A172 (cell line): ENCODE measurements around the gene OR6J1. TPM values are rescaled to one million over a fixed set of nuclear protein-coding genes. Genes with fewer than 3 reads are reported as not detected.
"Not testable (repeated sequence)": the region's sequence is repeated elsewhere in the genome, so short reads cannot be mapped to it uniquely, and the experiment has no call there.

Source experiments
- DNase-seq: peaks from one replicate; pipeline ENCODE4 v3.0.0-alpha.2; 2015; ENCODE audit warnings: low spot score
- total RNA-seq: library from RNA; depleted of rRNA; stranded (reverse); fragments of >200 nt; shearing (Covaris generic); gene quantifications from 2 replicates; pipeline ENCODE4 v1.2.3, GENCODE V29; 2014

OR6J1 gene
- total RNA-seq, 1 experiment from 2014 or later = not detected

GRCh38 chr14:22606380-22606779, 37.8 kb downstream of the OR6J1 start:
- DNase-seq = no peak

DNA sequence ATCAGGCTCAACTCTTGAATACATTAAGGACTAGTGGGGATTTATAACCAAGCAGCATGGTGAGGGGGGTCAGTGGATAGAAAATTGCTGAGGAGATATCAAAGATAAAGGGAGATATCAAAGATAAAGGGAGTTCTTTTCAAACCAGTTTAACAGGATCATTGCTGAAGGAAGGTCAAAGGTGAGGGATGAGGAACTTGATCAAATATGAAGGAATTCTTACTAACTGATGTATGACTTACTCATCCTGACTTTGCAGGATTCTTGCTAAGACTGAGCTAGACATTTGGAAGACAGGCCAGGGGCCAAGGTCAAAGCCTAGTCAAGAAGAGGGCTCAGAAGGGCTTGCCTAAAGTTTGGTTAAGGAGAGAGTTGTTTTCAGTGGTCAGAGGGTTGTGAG, 41.3 kb downstream of the OR6J1 start:
- no peak for DNase-seq

GRCh38 chr14:22601996-22602395, 42.2 kb downstream of the OR6J1 start:
- no peak for DNase-seq

DNA sequence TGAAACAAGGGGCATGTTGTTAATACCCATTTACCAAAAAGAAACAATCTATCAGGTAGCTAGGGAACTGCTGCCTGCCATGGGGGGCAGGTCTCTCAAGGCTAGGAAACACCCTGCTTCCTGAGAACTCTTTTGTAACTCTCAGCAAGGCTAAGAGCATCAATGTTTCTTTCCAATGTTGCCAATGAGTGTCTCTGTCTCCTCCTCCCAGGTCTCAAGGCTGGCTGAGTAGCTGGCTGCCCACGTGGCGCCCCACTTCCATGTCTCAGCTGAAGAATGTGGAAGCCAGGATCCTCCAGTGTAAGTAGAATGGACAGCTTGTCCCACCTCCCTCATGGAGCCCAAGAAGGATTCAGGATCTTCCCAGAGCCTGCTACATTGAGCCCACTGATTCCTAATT, 42.7 kb downstream of the OR6J1 start:
- DNase-seq = no peak

GRCh38 chr14:22600027-22600426, 44.1 kb downstream of the OR6J1 start:
- no peak for DNase-seq

DNA sequence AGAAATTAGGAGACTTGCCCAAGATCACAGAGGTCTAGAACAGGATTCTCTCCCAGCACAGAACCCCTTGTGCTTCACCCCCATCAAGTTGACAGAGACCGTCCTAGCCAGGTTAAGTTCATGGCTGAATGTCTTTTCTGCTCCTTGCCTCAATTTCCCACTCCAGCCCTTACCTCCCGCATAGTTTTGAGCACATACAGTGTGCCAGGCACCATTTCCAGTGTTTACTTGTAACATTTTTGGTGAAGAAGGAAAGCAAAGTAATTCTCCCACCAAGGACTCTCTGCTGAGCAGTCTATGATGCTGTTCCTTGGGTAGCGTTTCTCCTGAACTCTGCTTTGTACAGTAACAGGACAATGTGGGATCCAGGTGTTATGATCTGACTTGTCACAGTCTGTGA, 44.8 kb downstream of the OR6J1 start:
- no peak for DNase-seq

DNA sequence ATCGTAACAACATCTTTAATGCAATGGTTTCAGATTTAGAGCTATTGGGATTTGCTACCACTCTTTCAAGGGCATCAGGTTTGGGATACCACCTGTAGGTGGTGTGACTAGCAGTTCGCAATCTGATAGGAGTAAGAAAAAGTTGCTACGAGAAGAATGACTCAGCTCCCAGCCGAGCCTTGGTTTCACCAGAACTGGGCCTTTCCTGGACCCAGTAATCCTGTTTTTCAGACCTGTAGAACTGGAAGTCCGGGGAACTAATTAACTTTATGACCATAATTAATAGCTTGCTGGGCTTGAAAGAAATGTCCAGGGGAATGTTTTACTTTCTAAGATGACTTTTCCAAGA, 45.3 kb downstream of the OR6J1 start:
- DNase-seq = peak; percentile 54

GRCh38 chr14:22598099-22598895, 45.9 kb downstream of the OR6J1 start, which contains the start of gene ABHD4:
ABHD4 (plus strand) TSS chr14:22598300; CDS start chr14:22598307, 7 bp downstream.
- peak; percentile 16 for DNase-seq

- no peak for DNase-seq
These were observed 46.4 kb downstream of the OR6J1 start for GRCh38 chr14:22597771-22598098.

DNA sequence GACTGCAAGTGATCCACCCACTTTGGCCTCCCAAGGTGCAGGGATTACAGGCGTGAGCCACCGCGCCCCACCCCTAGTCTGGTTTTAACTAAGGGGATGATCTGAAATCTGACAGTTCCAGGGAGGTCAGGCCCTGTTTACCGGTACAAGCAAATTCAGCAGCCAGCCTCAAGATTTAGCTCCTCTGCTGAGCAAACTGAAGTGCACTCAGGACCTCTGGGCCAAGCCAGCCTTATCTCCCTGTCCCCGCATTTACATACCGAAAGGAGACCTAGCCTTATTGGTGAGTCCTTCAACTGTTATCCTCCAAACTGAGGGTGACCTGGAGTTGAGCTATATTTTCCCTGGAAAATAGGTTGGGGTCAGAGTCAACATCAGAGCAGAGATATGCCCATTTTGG, 46.9 kb downstream of the OR6J1 start:
- DNase-seq = no peak

- no peak for DNase-seq
These were observed 47.7 kb downstream of the OR6J1 start for GRCh38 chr14:22596354-22596879.

DNA sequence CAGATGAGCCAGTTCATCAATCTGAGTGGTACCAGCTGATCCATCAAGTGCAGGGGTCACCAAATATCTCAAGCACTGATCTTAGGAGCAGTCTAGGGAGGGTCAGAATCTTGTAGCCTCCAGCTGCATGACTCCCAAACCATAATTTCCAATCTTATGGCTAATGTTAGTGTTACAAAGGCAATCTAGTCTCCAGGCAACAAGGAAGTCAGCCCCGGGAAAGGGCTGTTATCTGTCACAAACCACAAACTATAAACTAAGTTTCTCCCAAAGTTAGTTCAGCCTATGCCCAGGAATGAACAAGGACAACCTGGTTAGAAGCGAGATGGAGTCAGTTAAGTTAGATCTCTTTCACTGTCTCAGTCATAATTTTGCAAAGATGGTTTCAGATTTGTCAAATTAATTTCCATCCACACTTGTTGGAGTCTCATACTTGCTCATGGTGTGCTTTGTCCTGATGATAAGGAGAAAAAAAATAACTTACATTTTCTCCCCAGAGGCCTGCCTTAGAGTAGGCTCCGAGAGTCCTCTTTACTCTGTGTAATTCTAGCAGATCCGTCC, 49.9 kb downstream of the OR6J1 start:
- DNase-seq = no peak

DNA sequence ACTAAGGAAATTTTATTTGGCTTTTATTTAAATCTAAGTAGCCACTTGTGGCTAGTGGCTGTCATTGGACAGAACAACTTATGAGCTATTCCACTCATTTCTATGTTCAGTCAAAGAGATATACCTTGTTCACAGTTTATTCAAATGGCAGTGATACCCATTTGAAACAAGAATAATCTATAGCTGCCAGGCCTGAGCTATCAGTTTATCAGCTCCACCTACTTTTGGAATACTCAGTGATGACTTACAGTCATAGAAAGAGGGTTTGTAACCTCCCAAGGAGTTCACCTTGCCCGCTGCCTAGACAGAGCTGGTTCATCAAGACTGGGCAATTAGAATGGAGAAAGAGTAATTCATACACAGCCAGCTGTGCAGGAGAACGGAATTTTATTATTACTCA, 50.6 kb downstream of the OR6J1 start:
- no peak for DNase-seq

DNA sequence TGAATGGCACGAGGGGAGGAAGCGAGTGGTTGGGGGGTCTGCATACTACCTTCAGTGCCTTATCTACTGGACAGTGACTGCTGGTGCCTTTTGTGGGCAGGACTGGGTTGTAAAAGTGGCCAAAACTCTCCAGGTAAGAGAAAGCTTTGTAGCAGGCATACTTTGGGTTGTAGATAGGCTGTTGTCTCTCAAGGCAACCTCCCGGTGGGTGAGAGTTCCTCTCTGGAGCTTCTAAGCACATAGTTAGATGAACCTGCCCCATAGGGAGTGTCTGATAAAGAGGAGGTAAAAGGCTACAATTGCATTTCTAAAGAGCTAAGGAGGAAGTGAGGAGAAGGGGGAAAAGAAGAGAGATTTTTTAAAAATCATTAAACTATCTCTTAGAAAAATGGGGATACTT, 51.0 kb downstream of the OR6J1 start:
- DNase-seq = no peak

- DNase-seq = peak; percentile 98
These were observed 54.9 kb downstream of the OR6J1 start, which contains the start of gene DAD1 for GRCh38 chr14:22589096-22589839. DAD1 (minus strand) TSS chr14:22589224; CDS start chr14:22589157, 67 bp downstream.

- no peak for DNase-seq
These were observed 55.5 kb downstream of the OR6J1 start for GRCh38 chr14:22588526-22589095.

- DNase-seq = not testable (repeated sequence)
These were observed 56.3 kb downstream of the OR6J1 start for GRCh38 chr14:22587677-22588422.

GRCh38 chr14:22587247-22587646, 56.9 kb downstream of the OR6J1 start:
- no peak for DNase-seq

DNA sequence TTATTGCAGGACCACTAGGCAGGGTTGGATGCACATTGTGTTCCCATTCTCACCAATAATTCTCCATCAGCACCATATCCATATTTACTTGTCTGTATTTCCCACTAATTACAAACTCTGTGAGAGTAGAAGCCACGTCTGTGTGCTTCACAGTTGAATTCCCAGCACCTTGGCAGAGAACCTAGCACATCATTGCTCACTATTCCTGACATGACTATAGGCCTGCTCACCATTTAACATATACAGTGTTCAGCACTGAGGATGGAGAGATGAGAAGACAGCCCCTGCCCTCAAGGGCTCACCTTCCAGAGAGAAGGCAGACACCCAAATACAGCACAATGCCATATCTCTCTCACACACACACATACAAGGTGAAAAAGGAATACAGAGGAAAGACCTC, 60.2 kb downstream of the OR6J1 start:
- DNase-seq = no peak
